ENCODE measurements around the gene CLEC6A.

Gene CLEC6A

DNA sequence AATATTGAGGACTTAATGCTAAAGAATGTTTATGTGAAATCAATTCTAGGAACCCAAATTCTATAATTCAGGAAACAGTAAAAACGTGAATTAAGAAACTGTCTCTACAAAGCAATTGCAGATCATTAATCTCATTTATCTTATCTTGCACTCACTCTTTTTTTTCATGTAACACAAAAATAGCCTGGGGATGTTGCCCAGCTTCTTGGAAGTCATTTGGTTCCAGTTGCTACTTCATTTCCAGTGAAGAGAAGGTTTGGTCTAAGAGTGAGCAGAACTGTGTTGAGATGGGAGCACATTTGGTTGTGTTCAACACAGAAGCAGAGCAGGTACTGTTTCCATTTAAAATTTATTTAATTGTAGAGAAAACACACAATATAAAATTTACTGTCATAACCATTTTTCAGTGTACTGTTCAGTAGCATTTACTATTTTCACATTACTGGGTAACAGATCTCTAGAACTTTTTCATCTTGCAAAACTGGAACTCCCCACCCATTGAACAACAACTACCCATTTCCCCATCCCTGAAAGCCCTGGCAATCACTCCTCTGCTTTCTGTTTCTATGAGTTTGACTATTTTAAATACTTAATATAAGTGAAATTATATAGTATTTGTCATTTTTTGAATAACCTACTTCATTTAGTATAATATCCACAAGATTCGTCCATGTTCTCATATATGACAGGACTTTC is 9.7 kb downstream of the CLEC6A start:
- Histone ChIP-seq H3K36me3 (no peaks in the 10 kb centered on the region), H3K9me3 (no peaks in the 10 kb centered on the region), H3K27me3 (no peaks in the 10 kb centered on the region), H3K27ac (no peak overlapping the region), H3K4me1 (no peaks in the 10 kb centered on the region), H3K4me3 (no peak overlapping the region)
- intact Hi-C loops (cut with DNase I; ENCODE audit: low total_unique reads), result no loop called here
- TF ChIP-seq, protein P1, sequence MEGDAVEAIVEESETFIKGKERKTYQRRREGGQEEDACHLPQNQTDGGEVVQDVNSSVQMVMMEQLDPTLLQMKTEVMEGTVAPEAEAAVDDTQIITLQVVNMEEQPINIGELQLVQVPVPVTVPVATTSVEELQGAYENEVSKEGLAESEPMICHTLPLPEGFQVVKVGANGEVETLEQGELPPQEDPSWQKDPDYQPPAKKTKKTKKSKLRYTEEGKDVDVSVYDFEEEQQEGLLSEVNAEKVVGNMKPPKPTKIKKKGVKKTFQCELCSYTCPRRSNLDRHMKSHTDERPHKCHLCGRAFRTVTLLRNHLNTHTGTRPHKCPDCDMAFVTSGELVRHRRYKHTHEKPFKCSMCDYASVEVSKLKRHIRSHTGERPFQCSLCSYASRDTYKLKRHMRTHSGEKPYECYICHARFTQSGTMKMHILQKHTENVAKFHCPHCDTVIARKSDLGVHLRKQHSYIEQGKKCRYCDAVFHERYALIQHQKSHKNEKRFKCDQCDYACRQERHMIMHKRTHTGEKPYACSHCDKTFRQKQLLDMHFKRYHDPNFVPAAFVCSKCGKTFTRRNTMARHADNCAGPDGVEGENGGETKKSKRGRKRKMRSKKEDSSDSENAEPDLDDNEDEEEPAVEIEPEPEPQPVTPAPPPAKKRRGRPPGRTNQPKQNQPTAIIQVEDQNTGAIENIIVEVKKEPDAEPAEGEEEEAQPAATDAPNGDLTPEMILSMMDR (IDR thresholded peaks at IDR 0.05), result no peak
- no peak for DNase-seq

DNA sequence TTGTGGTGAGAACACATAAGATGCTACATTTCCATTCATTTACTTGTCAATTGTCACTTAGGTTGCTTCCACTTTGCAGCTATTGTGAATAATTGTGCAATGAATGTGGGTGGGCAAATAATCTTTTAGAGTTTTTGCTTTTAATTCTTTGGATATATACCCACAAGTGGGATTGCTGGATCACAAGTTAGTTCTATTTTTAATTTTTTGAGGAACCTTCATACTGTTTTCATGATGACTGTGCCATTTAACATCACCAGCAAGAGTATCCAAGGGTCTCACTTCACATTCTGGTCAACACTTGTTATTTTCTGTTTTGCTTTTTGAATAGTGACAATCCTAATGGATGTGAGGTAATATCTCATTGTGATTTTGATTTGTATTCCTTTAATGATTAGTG is 10.5 kb downstream of the CLEC6A start:
- H3K27ac ChIP-seq, result no peak overlapping the region
- TF ChIP-seq, protein P1 (IDR thresholded peaks at IDR 0.05), result no peak
- intact Hi-C loops (cut with DNase I; ENCODE audit: low total_unique reads), result no loop called here
- no peaks in the 10 kb centered on the region for H3K27me3 ChIP-seq
- no peaks in the 10 kb centered on the region for H3K4me1 ChIP-seq
- H3K9me3 ChIP-seq, result no peaks in the 10 kb centered on the region
- no peaks in the 10 kb centered on the region for H3K36me3 ChIP-seq
- H3K4me3 ChIP-seq, result no peak overlapping the region
- no peak for DNase-seq

- intact Hi-C loops (cut with DNase I; ENCODE audit: low total_unique reads), result no loop called here
- Histone ChIP-seq H3K36me3 (no peaks in the 10 kb centered on the region), H3K4me1 (no peaks in the 10 kb centered on the region), H3K9me3 (no peaks in the 10 kb centered on the region), H3K27ac (no peak overlapping the region), H3K27me3 (no peaks in the 10 kb centered on the region), H3K4me3 (no peak overlapping the region)
- no peak for DNase-seq
- TF ChIP-seq, protein P1 (IDR thresholded peaks at IDR 0.05), result no peak
These were observed 15.3 kb downstream of the CLEC6A start for GRCh38 chr12:8471090-8471489.

DNA sequence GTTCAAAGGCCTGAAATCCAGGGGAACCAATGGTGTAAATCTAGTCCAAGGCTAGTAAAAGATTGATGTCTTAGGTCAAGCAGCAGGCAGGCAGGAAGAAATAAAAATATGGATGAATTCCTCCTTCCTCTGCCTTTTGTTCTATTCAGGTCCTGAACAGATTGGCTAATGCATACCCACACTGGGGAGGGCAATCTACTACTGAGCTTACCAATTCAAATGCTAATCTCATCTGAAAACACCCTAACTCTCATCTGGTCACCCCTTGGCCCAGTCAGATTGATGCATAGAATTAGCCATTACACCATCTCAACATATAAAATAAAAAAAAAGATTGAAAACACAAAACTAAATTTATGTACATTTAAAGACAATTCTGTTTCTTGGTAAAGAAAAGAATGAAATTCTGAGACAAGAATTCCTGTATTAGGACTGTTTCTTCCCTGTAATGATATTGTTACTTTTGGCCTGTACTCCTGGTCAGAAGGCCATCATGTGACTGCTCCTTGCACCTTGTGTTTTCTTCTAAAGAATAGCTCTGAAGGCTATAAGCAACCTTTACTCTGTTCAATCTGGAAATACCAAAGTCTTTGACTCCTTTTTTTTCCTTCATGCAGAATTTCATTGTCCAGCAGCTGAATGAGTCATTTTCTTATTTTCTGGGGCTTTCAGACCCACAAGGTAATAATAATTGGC is 19.9 kb downstream of the CLEC6A start:
- Histone ChIP-seq H3K4me3 (no peak overlapping the region), H3K4me1 (no peaks in the 10 kb centered on the region), H3K27me3 (no peaks in the 10 kb centered on the region), H3K27ac (no peak overlapping the region), H3K36me3 (no peaks in the 10 kb centered on the region), H3K9me3 (no peaks in the 10 kb centered on the region)
- TF ChIP-seq, protein P1 (IDR thresholded peaks at IDR 0.05), result no peak
- intact Hi-C loops (cut with DNase I; ENCODE audit: low total_unique reads), result no loop called here
- DNase-seq, result no peak

GRCh38 chr12:8482571-8483061 is 26.9 kb downstream of the CLEC6A start:
- Histone ChIP-seq H3K9me3 (no peaks in the 10 kb centered on the region), H3K4me3 (no peak overlapping the region), H3K36me3 (no peaks in the 10 kb centered on the region), H3K27me3 (no peaks in the 10 kb centered on the region), H3K27ac (no peak overlapping the region), H3K4me1 (no peaks in the 10 kb centered on the region)
- TF ChIP-seq, protein P1 (IDR thresholded peaks at IDR 0.05), result no peak
- intact Hi-C loops (cut with DNase I; ENCODE audit: low total_unique reads), result no loop called here
- no peak for DNase-seq

Data from tibial artery (tissue), 4 donors.